B cell (primary cell): Measurements from ENCODE around the gene FBXL13. TPM values are rescaled to one million over a fixed set of nuclear protein-coding genes. Genes with fewer than 3 reads are reported as not detected.

ENCODE experiments used
- ATAC-seq: fragments of 200-7000 bp; cut with Tn5 transposase; one replicate; pipeline ENCODE4 v1.10.0; 2021; ENCODE audit warnings: low read depth, mild to moderate bottlenecking, moderate number of reproducible peaks, moderate library complexity
- CTCF ChIA-PET: fragments of 350-600 bp; sonication (Branson Sonifier 250); formaldehyde crosslinking; loops from one replicate; lab custom pipeline; 2021; ENCODE audit warnings: antibody characterized with exemption, inconsistent platforms; lab: Charles Lee
- POLR2A ChIA-PET: fragments of 350-600 bp; sonication (Branson Sonifier 250); formaldehyde crosslinking; loops from one replicate; lab custom pipeline; 2021; ENCODE audit warnings: antibody characterized with exemption; lab: Charles Lee
- DNase-seq: peaks from one replicate; pipeline ENCODE4 v3.0.0; 2013
- H2AFZ ChIP-seq: 2 replicates; pipeline ENCODE4 v1.6.1; 2012; ENCODE audit warnings: mild to moderate bottlenecking, low read depth, low read length; ENCODE audit not compliant: insufficient read depth, poor library complexity, severe bottlenecking
- H3K27ac ChIP-seq, 2 donors: 1 replicate in 1 of 2; 2 replicates in 1 of 2; pipeline ENCODE4 v1.5.1; 2012 to 2013; ENCODE audit warnings: low read length in 2 of 2, mild to moderate bottlenecking in 2 of 2, moderate library complexity in 1 of 2
- H3K27me3 ChIP-seq, 4 experiments: fragments of 200-600 bp in 1 of 4; sonication (generic) in 1 of 4; replicated peaks in 1 of 4; 1 replicate in 2 of 4; 2 replicates in 2 of 4; pipeline versions ENCODE4 v1.6.1 to v1.7.0; 2013 to 2016; ENCODE audit warnings: low read length in 3 of 4, mild to moderate bottlenecking in 2 of 4, mixed read lengths in 1 of 4, moderate library complexity in 1 of 4; ENCODE audit not compliant: insufficient read depth in 4 of 4, control insufficient read depth in 3 of 4; ENCODE audit errors: control extremely low read depth in 1 of 4
- H3K36me3 ChIP-seq, 2 experiments: replicated peaks in 1 of 2; 1 replicate in 1 of 2; 2 replicates in 1 of 2; pipeline versions ENCODE4 v1.6.1 to v1.7.1; 2013; ENCODE audit warnings: low read length in 1 of 2; ENCODE audit not compliant: insufficient read depth in 2 of 2, control insufficient read depth in 1 of 2; ENCODE audit errors: control extremely low read depth in 1 of 2, extremely low read depth in 1 of 2
- H3K4me1 ChIP-seq, 2 donors: fragments of 200-600 bp in 1 of 2; sonication (generic) in 1 of 2; 1 replicate in 1 of 2; 2 replicates in 1 of 2; pipeline versions ENCODE4 v1.5.1 to v1.6.1; 2013 to 2017; ENCODE audit warnings: low read length in 2 of 2; ENCODE audit not compliant: control insufficient read depth in 2 of 2, insufficient read depth in 2 of 2
- H3K4me2 ChIP-seq: replicated peaks from 2 replicates; pipeline ENCODE3; 2012; ENCODE audit warnings: mild to moderate bottlenecking, low read depth, low read length; ENCODE audit not compliant: poor library complexity, severe bottlenecking
- H3K4me3 ChIP-seq, 5 experiments: fragments of 200-600 bp in 1 of 5; sonication (generic) in 1 of 5; 1 replicate in 3 of 5; 2 replicates in 2 of 5; pipeline versions ENCODE4 v1.5.1 to v1.7.0; 2011 to 2016; ENCODE audit warnings: low read length in 4 of 5, mild to moderate bottlenecking in 4 of 5, low read depth in 2 of 5, control low read depth in 1 of 5, moderate library complexity in 1 of 5; ENCODE audit not compliant: insufficient read depth in 1 of 5; ENCODE audit errors: control extremely low read depth in 1 of 5, extremely low read depth in 1 of 5
- H3K79me2 ChIP-seq: fragments of 200-600 bp; sonication (generic); one replicate; pipeline ENCODE4 v1.6.0; 2016; ENCODE audit warnings: low read length; ENCODE audit not compliant: control insufficient read depth, insufficient read depth
- H3K9ac ChIP-seq: fragments of 200-600 bp; sonication (generic); 2 replicates; pipeline ENCODE4 v1.6.1; 2017; ENCODE audit warnings: mild to moderate bottlenecking, low read length, moderate library complexity
- H3K9me3 ChIP-seq, 3 donors: one replicate each; pipeline versions ENCODE4 v1.6.1 to v1.7.1; 2013; ENCODE audit warnings: low read length in 2 of 3; ENCODE audit not compliant: control insufficient read depth in 2 of 3, insufficient read depth in 1 of 3; ENCODE audit errors: control extremely low read depth in 1 of 3
- H4K20me1 ChIP-seq: 2 replicates; pipeline ENCODE4 v1.6.0; 2012; ENCODE audit warnings: mild to moderate bottlenecking, low read length; ENCODE audit not compliant: insufficient read depth, control insufficient read depth, poor library complexity, severe bottlenecking
- H3K27ac Mint-ChIP-seq: one replicate; pipeline ENCODE4 v1.8.0; 2021; ENCODE audit warnings: mixed read lengths
- H3K27me3 Mint-ChIP-seq: one replicate; pipeline ENCODE4 v1.8.0; 2021; ENCODE audit warnings: mixed read lengths
- H3K4me1 Mint-ChIP-seq: one replicate; pipeline ENCODE4 v1.8.0; 2021; ENCODE audit warnings: mixed read lengths
- H3K4me3 Mint-ChIP-seq: one replicate; pipeline ENCODE4 v1.8.0; 2021; ENCODE audit warnings: mixed read lengths
- H3K9me3 Mint-ChIP-seq: one replicate; pipeline ENCODE4 v1.8.0; 2022; ENCODE audit warnings: mixed read lengths; ENCODE audit not compliant: insufficient read depth
- EZH2 ChIP-seq: IDR thresholded peaks from 2 replicates; pipeline ENCODE4 v1.6.1; 2012; ENCODE audit warnings: borderline replicate concordance, low read depth, mild to moderate bottlenecking, moderate library complexity, low read length; ENCODE audit not compliant: insufficient read depth, poor library complexity, severe bottlenecking
- WGBS: methylation state at CpG from one replicate; pipeline ENCODE4 v1.1.5; 2013; ENCODE audit warnings: missing lambda C conversion rate; ENCODE audit not compliant: insufficient coverage; 5-methylcytosine and 5-hydroxymethylcytosine counted together
- intact Hi-C: fragments of 100-400 bp; cut with micrococcal nuclease; formaldehyde crosslinking; loops from one replicate; pipeline ENCODE4 v1.10.0; 2022
- polyA plus RNA-seq: library from polyadenylated mRNA; depleted of rRNA; stranded (reverse); fragments of >200 nt; gene quantifications from 2 replicates; pipeline ENCODE4 v1.2.3, GENCODE V29; 2012
- total RNA-seq, 2 donors: library from RNA; stranded (reverse); fragments of 120-200 nt in 1 of 2; gene quantifications; 1 replicate in 1 of 2; 2 replicates in 1 of 2; pipeline versions ENCODE4 v1.2.3 to v1.2.4, GENCODE V29; 2013 to 2022
- TF ChIP-seq, protein P1 (sequence below): fragments of 200-600 bp; IDR thresholded peaks from one replicate; pipeline ENCODE4 v1.8.0; 2022; ENCODE audit warnings: antibody characterized with exemption, mild to moderate bottlenecking

FBXL13 gene
- total and polyA plus RNA-seq, 2 donors (not counting 1 experiment from before 2014, with no cell fraction given) = 0.22 to 4.0 TPM

DNA sequence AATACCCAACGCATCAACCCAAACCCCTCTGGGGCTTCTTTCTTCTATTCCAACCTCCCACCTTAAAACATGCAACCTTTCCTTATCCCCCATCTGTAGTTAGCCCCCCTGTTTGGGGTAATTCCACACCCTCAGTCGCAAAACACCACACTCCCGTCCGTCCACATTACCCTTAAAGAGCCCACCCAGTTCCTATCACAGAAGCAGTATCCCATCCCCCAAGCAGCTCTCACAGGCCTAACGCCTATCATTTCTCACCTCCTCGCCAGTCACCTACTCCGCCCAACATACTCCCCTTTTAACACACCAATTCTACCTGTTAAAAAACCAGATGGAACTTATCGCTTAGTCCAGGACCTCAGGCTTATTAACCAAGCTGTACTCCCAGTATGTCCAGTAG lies 98.1 kb downstream of the FBXL13 start:
- H3K79me2 ChIP-seq = no peaks in the 10 kb centered on the region
- no peak for DNase-seq
- intact Hi-C loops = no loop called here
- no peaks in the 10 kb centered on the region for H3K36me3 ChIP-seq
- WGBS = 96% methylated on average over 8 of the region's 8 CpGs
- no peak overlapping the region for H3K4me3 ChIP-seq
- no peak for TF ChIP-seq EZH2
- no peaks in the 10 kb centered on the region for H3K4me1 ChIP-seq
- H3K27ac ChIP-seq = no peak overlapping the region
- peaks cover 2% of the 10 kb centered on the region for H3K9me3 Mint-ChIP-seq
- H3K4me2 ChIP-seq = no peak overlapping the region
- no peak overlapping the region for H2AFZ ChIP-seq
- H3K27ac Mint-ChIP-seq = no peak overlapping the region
- no peaks in the 10 kb centered on the region for H3K27me3 Mint-ChIP-seq
- no peak overlapping the region for H3K4me3 Mint-ChIP-seq
- no peaks in the 10 kb centered on the region for H4K20me1 ChIP-seq
- ATAC-seq = no peak
- no peaks in the 10 kb centered on the region for H3K27me3 ChIP-seq
- H3K9me3 ChIP-seq = no peaks in the 10 kb centered on the region
- no peaks in the 10 kb centered on the region for H3K4me1 Mint-ChIP-seq
- POLR2A ChIA-PET = no interaction called here
- CTCF ChIA-PET = no interaction called here
- no peak overlapping the region for H3K9ac ChIP-seq

DNA sequence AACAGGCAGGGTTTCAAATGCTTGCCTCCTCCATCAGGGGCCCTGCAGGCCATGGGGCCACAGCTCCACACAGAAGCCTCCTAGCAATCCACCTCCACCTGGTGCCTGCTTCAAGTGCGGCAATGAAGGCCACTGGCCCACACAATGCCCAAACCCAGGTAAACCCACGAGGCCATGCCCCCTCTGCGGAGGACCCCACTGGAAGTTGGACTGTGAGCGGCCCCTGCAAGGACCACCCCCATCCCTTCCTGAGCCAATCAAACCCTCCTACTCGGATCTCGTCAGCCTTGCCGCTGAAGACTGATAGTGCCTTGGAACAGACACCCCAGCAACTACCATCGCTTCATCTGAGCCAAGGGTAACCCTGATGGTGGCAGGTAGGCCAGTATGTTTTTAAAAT lies 98.7 kb downstream of the FBXL13 start:
- no peaks in the 10 kb centered on the region for H3K36me3 ChIP-seq
- POLR2A ChIA-PET = no interaction called here
- WGBS = 67% methylated on average over 3 of the region's 8 CpGs

More for the DNA sequence above, 98.7 kb downstream of the FBXL13 start:
- no peaks in the 10 kb centered on the region for H3K4me1 ChIP-seq
- no peak for ATAC-seq
- H2AFZ ChIP-seq = no peak overlapping the region
- H3K9me3 ChIP-seq = no peaks in the 10 kb centered on the region
- CTCF ChIA-PET = no interaction called here
- H3K4me3 ChIP-seq = no peak overlapping the region
- H3K27ac Mint-ChIP-seq = no peak overlapping the region
- no peaks in the 10 kb centered on the region for H3K27me3 Mint-ChIP-seq
- H3K4me3 Mint-ChIP-seq = no peak overlapping the region
- no peak for DNase-seq
- H3K4me1 Mint-ChIP-seq = no peaks in the 10 kb centered on the region
- H3K9me3 Mint-ChIP-seq = peaks cover 2% of the 10 kb centered on the region
- no peak for TF ChIP-seq EZH2
- TF ChIP-seq, protein P1, sequence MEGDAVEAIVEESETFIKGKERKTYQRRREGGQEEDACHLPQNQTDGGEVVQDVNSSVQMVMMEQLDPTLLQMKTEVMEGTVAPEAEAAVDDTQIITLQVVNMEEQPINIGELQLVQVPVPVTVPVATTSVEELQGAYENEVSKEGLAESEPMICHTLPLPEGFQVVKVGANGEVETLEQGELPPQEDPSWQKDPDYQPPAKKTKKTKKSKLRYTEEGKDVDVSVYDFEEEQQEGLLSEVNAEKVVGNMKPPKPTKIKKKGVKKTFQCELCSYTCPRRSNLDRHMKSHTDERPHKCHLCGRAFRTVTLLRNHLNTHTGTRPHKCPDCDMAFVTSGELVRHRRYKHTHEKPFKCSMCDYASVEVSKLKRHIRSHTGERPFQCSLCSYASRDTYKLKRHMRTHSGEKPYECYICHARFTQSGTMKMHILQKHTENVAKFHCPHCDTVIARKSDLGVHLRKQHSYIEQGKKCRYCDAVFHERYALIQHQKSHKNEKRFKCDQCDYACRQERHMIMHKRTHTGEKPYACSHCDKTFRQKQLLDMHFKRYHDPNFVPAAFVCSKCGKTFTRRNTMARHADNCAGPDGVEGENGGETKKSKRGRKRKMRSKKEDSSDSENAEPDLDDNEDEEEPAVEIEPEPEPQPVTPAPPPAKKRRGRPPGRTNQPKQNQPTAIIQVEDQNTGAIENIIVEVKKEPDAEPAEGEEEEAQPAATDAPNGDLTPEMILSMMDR = no peak
- intact Hi-C loops = no loop called here
- H3K79me2 ChIP-seq = no peaks in the 10 kb centered on the region
- H3K27me3 ChIP-seq = no peaks in the 10 kb centered on the region
- H3K4me2 ChIP-seq = no peak overlapping the region
- H3K27ac ChIP-seq = no peak overlapping the region
- H3K9ac ChIP-seq = no peak overlapping the region
- H4K20me1 ChIP-seq = no peaks in the 10 kb centered on the region
